Measurements from ENCODE around the gene BCDIN3D. TPM values are rescaled to one million over a fixed set of nuclear protein-coding genes. Genes with fewer than 3 reads are reported as not detected.

BCDIN3D gene
- total RNA-seq, 1 experiment from 2014 or later: 2.8 TPM

DNA sequence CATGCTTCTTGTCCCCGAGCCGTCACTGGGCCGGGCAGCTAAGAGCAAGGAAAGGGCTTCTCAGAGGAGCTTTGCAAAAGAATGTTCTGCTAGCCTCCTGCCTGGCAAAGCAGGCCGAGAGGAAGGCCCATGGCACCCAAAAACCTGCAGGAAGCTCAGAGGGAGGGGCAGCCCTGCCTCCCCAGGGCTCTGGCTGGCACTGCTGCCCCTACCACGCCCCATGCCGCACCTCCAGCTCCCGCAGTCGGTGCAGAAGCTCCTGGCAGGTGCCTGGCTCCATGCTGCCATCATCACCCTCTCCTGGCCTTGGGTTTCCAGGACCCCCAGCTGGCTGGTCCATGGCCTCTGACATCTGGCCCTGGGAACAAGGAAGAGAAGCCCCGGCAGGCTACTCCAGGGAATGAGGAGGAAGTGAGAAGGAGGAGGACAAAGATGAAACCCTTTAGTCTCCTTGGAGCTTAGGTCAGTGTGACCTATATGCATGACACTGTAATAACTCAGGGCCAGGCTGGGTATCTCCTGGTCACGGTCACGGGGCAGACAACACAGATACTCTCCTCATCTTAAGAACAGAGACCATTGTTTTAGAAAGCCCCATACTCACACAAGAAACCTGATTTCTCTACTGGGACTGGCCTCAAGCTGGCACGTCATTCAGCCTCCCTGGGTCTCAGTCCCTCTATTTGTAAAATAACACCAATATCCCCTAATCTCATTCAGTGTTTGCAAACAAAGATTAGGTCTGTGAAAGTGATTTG is 39.0 kb downstream of the BCDIN3D start:
- no peak for DNase-seq (ENCODE audit: low spot score)
- in situ Hi-C loops (cut with HindIII; ENCODE audit: low sequenced_read_pairs): no loop called here

DNA sequence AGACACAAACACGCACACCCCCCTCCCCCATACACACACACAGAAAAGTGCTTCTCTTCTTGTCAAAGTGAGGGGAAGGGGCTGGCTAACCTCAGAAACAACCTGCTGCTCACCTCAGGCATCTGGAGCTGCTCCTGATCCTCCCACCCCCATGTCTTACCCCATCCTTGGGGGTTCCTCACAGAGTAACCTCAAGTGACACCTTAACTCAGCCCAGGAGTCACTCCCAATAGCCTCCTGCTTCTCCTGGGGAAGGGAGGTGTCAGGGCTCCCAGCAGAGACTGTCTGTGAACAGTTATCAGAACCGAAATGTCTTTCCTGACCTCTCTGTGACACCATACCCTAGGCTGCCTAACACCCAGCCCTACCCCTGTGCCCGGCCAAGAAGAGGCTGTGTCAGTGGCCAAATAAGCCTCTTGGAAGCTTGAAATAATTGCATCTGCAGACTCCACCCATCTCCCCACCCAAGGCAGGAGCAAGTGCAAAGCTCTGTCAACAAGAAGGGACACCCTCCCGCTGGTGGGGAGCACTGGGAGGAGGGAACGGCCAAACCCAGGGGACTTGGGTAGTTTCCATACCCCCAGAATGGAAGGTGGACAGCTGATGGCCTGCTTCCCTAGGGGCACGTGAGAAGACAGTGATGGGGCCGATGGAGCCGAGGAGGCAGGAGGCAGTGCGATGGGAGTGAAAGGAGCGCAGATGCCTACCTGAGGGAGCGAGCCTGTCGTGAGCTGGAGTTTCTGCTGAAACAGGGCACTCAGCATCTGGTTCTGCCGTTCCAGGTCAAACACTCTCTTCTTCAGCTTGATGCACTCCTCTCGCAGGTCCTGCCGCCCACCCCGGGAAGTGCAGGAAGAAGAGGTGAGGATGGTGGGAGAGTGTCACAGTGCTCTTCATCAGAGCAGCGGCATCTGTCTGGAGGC is 41.5 kb downstream of the BCDIN3D start:
- in situ Hi-C loops (cut with HindIII; ENCODE audit: low sequenced_read_pairs): no loop called here
- no peak for DNase-seq (ENCODE audit: low spot score)

- no peak for DNase-seq (ENCODE audit: low spot score)
Measured at GRCh38 chr12:49800421-49801140, 42.3 kb downstream of the BCDIN3D start.

DNA sequence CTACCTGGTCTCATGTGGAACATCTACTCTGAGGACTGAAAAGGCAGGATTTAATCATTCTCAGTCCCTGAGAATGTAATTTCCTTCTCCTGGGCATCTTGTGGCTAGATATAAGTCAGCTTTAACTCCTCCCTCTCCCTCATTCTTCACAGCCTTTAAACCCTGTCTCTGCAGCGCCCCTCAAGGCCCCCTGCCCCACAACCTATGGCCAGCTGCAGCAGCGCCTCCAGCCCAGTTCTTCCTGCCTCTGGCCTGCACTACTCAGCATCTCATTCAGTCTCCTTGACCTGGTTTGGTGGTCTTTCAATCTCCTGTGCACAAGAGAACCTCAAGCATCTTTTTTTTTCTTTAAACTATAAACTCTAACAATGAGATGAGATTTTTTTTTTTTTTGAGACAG is 44.0 kb downstream of the BCDIN3D start:
- in situ Hi-C loops (cut with HindIII; ENCODE audit: low sequenced_read_pairs): no loop called here
- no peak for DNase-seq (ENCODE audit: low spot score)

More at GRCh38 chr12:49800421-49801140, 42.3 kb downstream of the BCDIN3D start:
- in situ Hi-C loops (cut with HindIII; ENCODE audit: low sequenced_read_pairs): no loop called here

- in situ Hi-C loops (cut with HindIII; ENCODE audit: low sequenced_read_pairs): no loop called here
- DNase-seq (ENCODE audit: low spot score): no peak
Measured at GRCh38 chr12:49798248-49798647, 44.7 kb downstream of the BCDIN3D start.

DNA sequence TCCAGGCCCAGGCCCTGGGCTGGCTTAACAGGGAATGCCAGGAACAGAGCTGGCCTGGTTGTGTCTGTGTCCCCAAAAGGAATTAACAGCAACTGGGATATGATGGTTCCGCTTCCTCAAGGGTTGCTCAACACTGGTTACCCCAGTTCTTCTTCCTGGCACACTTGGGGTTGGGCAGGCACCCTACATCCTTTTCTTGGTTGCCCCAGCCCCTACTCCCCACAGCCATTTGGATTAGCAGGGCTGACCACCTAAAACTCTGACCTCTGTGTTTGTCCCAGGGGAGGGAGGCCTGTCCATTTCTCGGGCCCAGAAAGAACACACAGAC is 45.5 kb downstream of the BCDIN3D start:
- DNase-seq (ENCODE audit: low spot score): no peak
- in situ Hi-C loops (cut with HindIII; ENCODE audit: low sequenced_read_pairs): no loop called here

- in situ Hi-C loops (cut with HindIII; ENCODE audit: low sequenced_read_pairs): no loop called here
- DNase-seq (ENCODE audit: low spot score): no peak
Measured at GRCh38 chr12:49796606-49797448, 46.1 kb downstream of the BCDIN3D start.

- DNase-seq (ENCODE audit: low spot score): no peak
- in situ Hi-C loops (cut with HindIII; ENCODE audit: low sequenced_read_pairs): no loop called here
Measured at GRCh38 chr12:49796155-49796554, 46.8 kb downstream of the BCDIN3D start.

GRCh38 chr12:49795654-49796105 is 47.2 kb downstream of the BCDIN3D start:
- DNase-seq (ENCODE audit: low spot score): no peak
- in situ Hi-C loops (cut with HindIII; ENCODE audit: low sequenced_read_pairs): no loop called here

GRCh38 chr12:49794811-49795653 is 47.9 kb downstream of the BCDIN3D start:
- no peak for DNase-seq (ENCODE audit: low spot score)
- in situ Hi-C loops (cut with HindIII; ENCODE audit: low sequenced_read_pairs): no loop called here

DNA sequence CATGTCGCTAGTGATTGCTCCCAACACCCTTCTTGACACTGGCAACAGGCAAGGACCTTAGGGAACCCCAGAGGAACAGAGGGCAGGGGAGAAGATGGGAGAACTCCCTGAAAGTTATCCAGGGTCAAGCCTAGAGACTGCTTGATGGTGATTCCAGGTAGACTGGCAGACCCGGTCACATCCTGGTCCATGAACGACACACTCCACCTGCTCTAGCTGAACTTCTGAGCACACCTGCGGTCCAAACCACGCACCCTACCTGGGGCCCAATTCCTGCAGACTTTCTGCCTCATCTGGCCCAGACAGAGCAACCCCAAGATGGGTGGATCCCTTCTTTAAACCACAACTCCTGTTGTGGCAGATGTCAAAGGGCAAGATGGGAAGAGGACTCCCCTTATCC is 48.9 kb downstream of the BCDIN3D start:
- DNase-seq (ENCODE audit: low spot score): no peak
- in situ Hi-C loops (cut with HindIII; ENCODE audit: low sequenced_read_pairs): no loop called here

DNA sequence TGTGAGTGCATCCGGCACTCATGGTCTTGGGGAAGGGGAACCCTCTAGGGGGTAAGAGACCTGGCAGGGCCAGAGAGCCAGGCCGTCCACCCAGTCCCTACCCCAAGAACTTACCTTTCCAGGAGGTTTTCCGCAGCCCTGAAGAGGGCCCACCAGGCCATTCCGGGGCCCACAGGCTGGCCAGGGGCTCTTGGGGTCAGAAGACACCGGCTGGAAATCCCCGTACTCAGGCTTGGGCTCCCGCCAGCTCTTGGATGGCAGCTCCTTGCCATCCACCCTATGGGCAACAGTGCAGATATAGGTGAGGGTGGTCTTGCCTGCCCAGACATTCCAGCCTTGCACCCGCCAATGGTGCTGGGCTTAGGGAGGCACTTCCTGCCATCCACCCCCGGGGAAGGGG is 49.3 kb downstream of the BCDIN3D start:
- DNase-seq (ENCODE audit: low spot score): no peak
- in situ Hi-C loops (cut with HindIII; ENCODE audit: low sequenced_read_pairs): no loop called here

DNA sequence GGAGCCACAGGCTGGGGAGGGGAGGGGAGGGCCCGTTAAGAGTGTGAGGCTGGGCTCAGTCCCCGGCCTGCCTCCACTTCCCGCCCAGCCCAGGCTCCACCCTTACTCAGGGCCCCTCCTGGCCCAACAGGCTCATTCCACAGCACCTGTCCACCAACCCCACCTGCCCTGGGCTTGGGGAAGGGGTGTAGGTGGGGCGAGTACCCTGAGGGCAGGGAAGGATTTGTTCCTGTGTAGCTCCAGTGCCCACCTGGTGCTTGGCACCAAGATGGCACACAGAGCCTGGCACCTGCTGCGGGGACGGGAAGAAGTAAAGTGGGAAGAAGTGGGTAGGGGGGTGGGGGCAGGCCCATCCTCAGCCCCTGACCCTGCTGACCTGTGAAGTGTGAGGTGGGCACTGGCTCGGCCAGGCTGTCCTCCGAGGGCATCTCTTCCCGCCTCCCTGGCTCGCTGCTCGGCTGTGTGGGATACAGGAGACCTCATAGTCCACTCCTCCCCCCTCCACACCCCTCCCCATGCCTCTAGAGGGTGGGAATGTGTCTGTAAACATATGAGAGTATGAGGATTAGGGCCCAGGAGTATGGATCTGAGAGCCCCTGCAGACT is 49.8 kb downstream of the BCDIN3D start:
- DNase-seq (ENCODE audit: low spot score): no peak
- in situ Hi-C loops (cut with HindIII; ENCODE audit: low sequenced_read_pairs): no loop called here

- DNase-seq (ENCODE audit: low spot score): no peak
- in situ Hi-C loops (cut with HindIII; ENCODE audit: low sequenced_read_pairs): no loop called here
Measured at GRCh38 chr12:49792181-49792970, 50.5 kb downstream of the BCDIN3D start.

DNA sequence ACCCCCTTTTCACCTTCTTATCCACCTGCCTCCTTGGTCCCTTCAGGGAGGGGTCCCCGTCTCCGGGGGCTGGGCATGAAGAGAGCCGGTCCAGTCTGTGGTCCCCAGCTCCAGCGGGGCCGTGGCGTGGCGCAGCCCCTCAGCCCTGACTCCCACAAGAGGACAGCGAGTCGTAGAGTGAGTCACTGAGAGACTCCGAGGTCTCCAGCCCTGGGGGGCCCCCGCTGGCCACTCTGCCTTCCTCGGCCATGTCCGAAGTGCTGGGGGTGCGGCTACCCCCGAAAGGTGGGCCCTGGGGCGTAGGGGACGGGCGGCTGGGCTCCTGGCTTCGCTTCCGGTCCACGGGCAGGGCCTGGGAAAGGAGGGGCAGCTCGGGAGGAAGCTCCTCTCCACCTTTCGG is 51.2 kb downstream of the BCDIN3D start:
- in situ Hi-C loops (cut with HindIII; ENCODE audit: low sequenced_read_pairs): no loop called here
- DNase-seq (ENCODE audit: low spot score): no peak

DNA sequence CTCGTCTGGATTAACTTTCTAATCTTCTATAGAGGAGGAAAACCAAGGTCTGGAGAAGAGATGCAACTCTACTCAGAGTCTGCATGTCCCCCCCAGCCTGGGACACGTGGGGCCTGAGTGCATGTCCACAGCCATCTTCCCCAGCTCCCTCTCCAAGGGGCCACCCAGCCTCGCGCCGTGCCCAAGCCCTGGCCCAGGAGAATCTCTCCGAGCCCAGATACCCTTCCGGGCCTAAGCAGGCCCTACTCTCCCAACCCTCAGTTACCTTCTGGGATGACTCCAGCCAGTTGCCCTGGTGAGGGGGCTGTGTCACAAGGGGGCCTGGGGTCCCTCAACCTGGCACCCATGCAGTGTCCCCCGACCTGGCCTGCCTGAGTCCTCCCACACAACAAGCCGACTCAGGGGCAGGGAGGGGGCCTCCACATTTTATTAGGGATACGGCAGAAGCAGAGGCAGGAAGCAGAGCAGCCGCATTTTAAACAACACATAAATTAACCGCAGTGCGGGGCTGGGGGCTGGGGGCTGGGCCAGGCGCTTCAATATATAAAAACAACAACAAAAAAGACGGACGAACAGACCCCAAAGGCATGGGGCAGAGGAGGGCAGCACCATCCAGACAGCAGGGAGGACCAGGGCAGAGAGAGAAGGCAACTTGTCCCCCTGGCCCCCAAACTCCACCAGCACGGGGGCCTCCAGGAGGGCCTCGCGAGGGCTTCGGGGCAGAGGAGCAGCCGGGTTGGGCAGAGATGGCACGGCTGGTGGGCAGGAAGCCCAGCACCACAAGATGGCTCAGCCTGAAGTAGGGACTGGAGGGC is 52.0 kb downstream of the BCDIN3D start:
- no peak for DNase-seq (ENCODE audit: low spot score)

More for the DNA sequence above, 52.0 kb downstream of the BCDIN3D start:
- in situ Hi-C loops (cut with HindIII; ENCODE audit: low sequenced_read_pairs): no loop called here
